Parathyroid adenoma (tissue), 2 donors: Measurements from ENCODE around the gene DDX1.

Experiments
- H2AFZ ChIP-seq: fragments of 300-600 bp; sonication (generic); one replicate; pipeline ENCODE4 v1.7.0; 2017; ENCODE audit warnings: antibody characterized with exemption, mild to moderate bottlenecking
- H3K27ac ChIP-seq: fragments of 300-600 bp; sonication (generic); one replicate; pipeline ENCODE4 v1.7.0; 2017
- H3K27me3 ChIP-seq: fragments of 300-600 bp; sonication (generic); one replicate; pipeline ENCODE4 v1.7.0; 2017; ENCODE audit warnings: low read length; ENCODE audit not compliant: control insufficient read depth, insufficient read depth
- H3K36me3 ChIP-seq: fragments of 300-600 bp; sonication (generic); one replicate; pipeline ENCODE4 v1.7.0; 2017; ENCODE audit warnings: low read length; ENCODE audit not compliant: control insufficient read depth, insufficient read depth
- H3K4me1 ChIP-seq: fragments of 300-600 bp; sonication (generic); one replicate; pipeline ENCODE4 v1.7.0; 2017; ENCODE audit warnings: control low read depth
- H3K4me2 ChIP-seq: fragments of 300-600 bp; sonication (generic); one replicate; pipeline ENCODE4 v1.7.0; 2017; ENCODE audit warnings: low read length
- H3K4me3 ChIP-seq: fragments of 300-600 bp; sonication (generic); one replicate; pipeline ENCODE4 v1.7.0; 2017; ENCODE audit warnings: low read depth, low read length
- H3K79me2 ChIP-seq: fragments of 300-600 bp; sonication (generic); one replicate; pipeline ENCODE4 v1.7.0; 2017; ENCODE audit warnings: control low read depth
- H3K9ac ChIP-seq: fragments of 300-600 bp; sonication (generic); one replicate; pipeline ENCODE4 v1.7.0; 2017; ENCODE audit warnings: mild to moderate bottlenecking
- H3K9me3 ChIP-seq: fragments of 300-600 bp; sonication (generic); one replicate; pipeline ENCODE4 v1.7.0; 2017; ENCODE audit warnings: low read length; ENCODE audit not compliant: control insufficient read depth
- CTCF ChIP-seq: fragments of 300-600 bp; sonication (generic); IDR thresholded peaks from one replicate; pipeline ENCODE4 v1.7.0; 2017; ENCODE audit warnings: antibody characterized with exemption, mild to moderate bottlenecking
- donor health status: primary hyperparathyroidism.

Gene DDX1

GRCh38 chr2:15669375-15669910 lies 77.8 kb downstream of the DDX1 start:
- H3K9me3 ChIP-seq: no peaks in the 10 kb centered on the region

GRCh38 chr2:15670469-15670868 lies 78.8 kb downstream of the DDX1 start:
- H3K79me2 ChIP-seq: no peaks in the 10 kb centered on the region
- no peaks in the 10 kb centered on the region for H3K36me3 ChIP-seq
- H3K27me3 ChIP-seq: no peaks in the 10 kb centered on the region
- H3K4me3 ChIP-seq: no peak overlapping the region
- H3K9ac ChIP-seq: no peak overlapping the region
- no peak overlapping the region for H2AFZ ChIP-seq
- TF ChIP-seq CTCF: no peak
- no peak overlapping the region for H3K4me2 ChIP-seq
- H3K9me3 ChIP-seq: no peaks in the 10 kb centered on the region
- no peaks in the 10 kb centered on the region for H3K4me1 ChIP-seq
- no peak overlapping the region for H3K27ac ChIP-seq

More at GRCh38 chr2:15669375-15669910, 77.8 kb downstream of the DDX1 start:
- Histone ChIP-seq H3K27me3 (no peaks in the 10 kb centered on the region), H3K4me1 (no peaks in the 10 kb centered on the region), H3K36me3 (no peaks in the 10 kb centered on the region), H2AFZ (no peak overlapping the region), H3K79me2 (no peaks in the 10 kb centered on the region), H3K9ac (no peak overlapping the region), H3K4me2 (no peak overlapping the region), H3K4me3 (no peak overlapping the region), H3K27ac (no peak overlapping the region)
- TF ChIP-seq CTCF: no peak

GRCh38 chr2:15670981-15671380 lies 79.3 kb downstream of the DDX1 start:
- H2AFZ ChIP-seq: no peak overlapping the region
- H3K27ac ChIP-seq: no peak overlapping the region
- TF ChIP-seq CTCF: no peak
- H3K4me1 ChIP-seq: no peaks in the 10 kb centered on the region
- no peak overlapping the region for H3K9ac ChIP-seq
- H3K4me3 ChIP-seq: no peak overlapping the region
- H3K4me2 ChIP-seq: no peak overlapping the region
- no peaks in the 10 kb centered on the region for H3K9me3 ChIP-seq
- H3K79me2 ChIP-seq: no peaks in the 10 kb centered on the region
- no peaks in the 10 kb centered on the region for H3K27me3 ChIP-seq
- no peaks in the 10 kb centered on the region for H3K36me3 ChIP-seq

GRCh38 chr2:15671409-15671808 lies 79.7 kb downstream of the DDX1 start:
- no peak for TF ChIP-seq CTCF
- Histone ChIP-seq H3K4me1 (no peaks in the 10 kb centered on the region), H3K4me2 (no peak overlapping the region), H3K27me3 (no peaks in the 10 kb centered on the region), H3K9me3 (no peaks in the 10 kb centered on the region), H3K36me3 (no peaks in the 10 kb centered on the region), H3K9ac (no peak overlapping the region), H2AFZ (no peak overlapping the region), H3K4me3 (no peak overlapping the region), H3K79me2 (no peaks in the 10 kb centered on the region), H3K27ac (no peak overlapping the region)
